Uterus (tissue), 2 donors: ENCODE measurements around the gene RAX.

ENCODE experiments used
- CTCF ChIP-seq, 4 experiments: fragments of 200-600 bp in 2 of 4; fragments of 450-650 bp in 2 of 4; sonication (generic) in 2 of 4; IDR thresholded peaks; one replicate each; pipeline ENCODE4 v1.5.1; 2016 to 2019; ENCODE audit warnings: antibody characterized with exemption in 4 of 4, mild to moderate bottlenecking in 2 of 4, moderate library complexity in 1 of 4
- POLR2A ChIP-seq, 2 donors: fragments of 450-650 bp; IDR thresholded peaks; one replicate each; pipeline ENCODE4 v1.6.1; 2016; ENCODE audit warnings: antibody characterized with exemption in 2 of 2, mild to moderate bottlenecking in 1 of 2, moderate library complexity in 1 of 2

GRCh38 chr18:59233017-59233410, 40.2 kb downstream of the RAX start:
- no peak for TF ChIP-seq CTCF (IDR thresholded peaks at IDR 0.05)
- TF ChIP-seq POLR2A (IDR thresholded peaks at IDR 0.05) = no peak
